IMR-90 (cell line): ENCODE data around the gene C1orf159. TPM values are rescaled to one million over a fixed set of nuclear protein-coding genes. Genes with fewer than 3 reads are reported as not detected.

Source experiments
- ATAC-seq: fragments of 200-7000 bp; cut with Tn5 transposase; 2 replicates; pipeline ENCODE4 v1.9.1; 2020; ENCODE audit warnings: low read depth, mild to moderate bottlenecking, moderate library complexity
- BruUV-seq: library from RNA; stranded (reverse); fragments of 400-500 nt; replicated peaks from 2 replicates; lab custom pipeline; 2021; lab: Mats Ljungman, UMichigan
- CTCF ChIA-PET: fragments of 300-600 bp; formaldehyde crosslinking; extraction: SDS; loops from one replicate; lab custom pipeline; 2021; ENCODE audit warnings: antibody characterized with exemption; lab: Yijun Ruan, JAX
- POLR2A ChIA-PET: fragments of 300-600 bp; sonication (Branson Sonifier 250); formaldehyde crosslinking; loops from one replicate; lab custom pipeline; 2022; ENCODE audit warnings: antibody characterized with exemption; ENCODE audit not compliant: unreplicated experiment; lab: Charles Lee
- DNase-seq: peaks from one replicate; pipeline ENCODE4 v3.0.0; 2013
- H2AFZ ChIP-seq: replicated peaks from 2 replicates; pipeline ENCODE3; 2013; ENCODE audit warnings: low read length, mild to moderate bottlenecking; ENCODE audit not compliant: poor library complexity
- H2AK5ac ChIP-seq: 2 replicates; pipeline ENCODE4 v1.6.1; 2013; ENCODE audit warnings: low read depth, low read length, inconsistent platforms
- H2AK9ac ChIP-seq: replicated peaks from 2 replicates; pipeline ENCODE3; 2013; ENCODE audit warnings: mild to moderate bottlenecking, low read depth, low read length, moderate library complexity; ENCODE audit not compliant: poor library complexity
- H2BK120ac ChIP-seq: 2 replicates; pipeline ENCODE4 v1.6.1; 2013; ENCODE audit warnings: low read depth, low read length, inconsistent platforms
- H2BK15ac ChIP-seq: 3 replicates; pipeline ENCODE4 v1.6.1; 2013; ENCODE audit warnings: low read depth, low read length, inconsistent platforms
- H2BK20ac ChIP-seq: 2 replicates; pipeline ENCODE4 v1.6.1; 2013; ENCODE audit warnings: low read depth, mild to moderate bottlenecking, inconsistent platforms, low read length, moderate library complexity
- H2BK5ac ChIP-seq: 2 replicates; pipeline ENCODE4 v1.6.1; 2013; ENCODE audit warnings: mild to moderate bottlenecking, low read depth, low read length, inconsistent platforms; ENCODE audit not compliant: poor library complexity, severe bottlenecking
- H3K14ac ChIP-seq: replicated peaks from 2 replicates; pipeline ENCODE4 v1.6.1; 2013; ENCODE audit warnings: low read depth, low read length, inconsistent platforms
- H3K18ac ChIP-seq: 2 replicates; pipeline ENCODE4 v1.6.1; 2013; ENCODE audit warnings: low read depth, low read length, control low read depth
- H3K23ac ChIP-seq: 2 replicates; pipeline ENCODE4 v1.6.1; 2013; ENCODE audit warnings: low read depth, low read length, inconsistent platforms
- H3K27ac ChIP-seq: 2 replicates; pipeline ENCODE4 v1.5.1; 2013; ENCODE audit warnings: mild to moderate bottlenecking, control low read depth, low read length; ENCODE audit not compliant: insufficient read depth
- H3K27me3 ChIP-seq: 2 replicates; pipeline ENCODE4 v1.6.1; 2013; ENCODE audit warnings: low read length; ENCODE audit not compliant: control insufficient read depth, insufficient read depth
- H3K36me3 ChIP-seq: 2 replicates; pipeline ENCODE4 v1.6.1; 2013; ENCODE audit warnings: low read length, mixed read lengths; ENCODE audit not compliant: control insufficient read depth, insufficient read depth
- H3K4ac ChIP-seq: 2 replicates; pipeline ENCODE4 v1.6.1; 2013; ENCODE audit warnings: low read depth, low read length, inconsistent platforms
- H3K4me1 ChIP-seq: 2 replicates; pipeline ENCODE4 v1.6.1; 2013; ENCODE audit warnings: low read length, mixed read lengths; ENCODE audit not compliant: control insufficient read depth, insufficient read depth
- H3K4me2 ChIP-seq: 2 replicates; pipeline ENCODE4 v1.6.1; 2013; ENCODE audit warnings: low read depth, mild to moderate bottlenecking, control low read depth, low read length, moderate library complexity
- H3K4me3 ChIP-seq: 2 replicates; pipeline ENCODE4 v1.5.1; 2013; ENCODE audit warnings: low read depth, mild to moderate bottlenecking, control low read depth, low read length, moderate library complexity; ENCODE audit not compliant: insufficient read depth
- H3K56ac ChIP-seq: 2 replicates; pipeline ENCODE4 v1.6.1; 2013; ENCODE audit warnings: low read length, inconsistent platforms; ENCODE audit not compliant: insufficient read depth; ENCODE audit errors: extremely low read depth
- H3K79me1 ChIP-seq, 2 experiments: 2 replicates each; pipeline ENCODE4 v1.6.1; 2013; ENCODE audit warnings: low read length in 2 of 2, inconsistent platforms in 1 of 2, low read depth in 1 of 2
- H3K9ac ChIP-seq: 2 replicates; pipeline ENCODE4 v1.6.1; 2013; ENCODE audit warnings: low read depth, low read length, control low read depth
- H3K9me1 ChIP-seq: 2 replicates; pipeline ENCODE4 v1.6.1; 2013; ENCODE audit warnings: low read length, inconsistent platforms; ENCODE audit not compliant: insufficient read depth
- H3K9me3 ChIP-seq: 2 replicates; pipeline ENCODE4 v1.6.1; 2013; ENCODE audit warnings: low read length; ENCODE audit not compliant: control insufficient read depth, insufficient read depth
- H4K20me1 ChIP-seq: 2 replicates; pipeline ENCODE4 v1.6.1; 2013; ENCODE audit warnings: low read length, inconsistent platforms; ENCODE audit not compliant: insufficient read depth
- H4K5ac ChIP-seq: 2 replicates; pipeline ENCODE4 v1.6.1; 2013; ENCODE audit warnings: mild to moderate bottlenecking, low read depth, low read length, control low read depth
- H4K8ac ChIP-seq, 2 experiments: 2 replicates each; pipeline ENCODE4 v1.6.1; 2013; ENCODE audit warnings: low read depth in 2 of 2, low read length in 2 of 2, control low read depth in 1 of 2, inconsistent platforms in 1 of 2
- H4K91ac ChIP-seq: 2 replicates; pipeline ENCODE4 v1.6.1; 2013; ENCODE audit warnings: low read depth, low read length, inconsistent platforms; ENCODE audit not compliant: insufficient read depth
- CEBPB ChIP-seq: IDR thresholded peaks from 2 replicates; pipeline ENCODE4 v1.6.1; 2012; ENCODE audit warnings: low read depth, low read length, improper control_type of control experiment
- ELK1 ChIP-seq: fragments of 150-350 bp; IDR thresholded peaks from 2 replicates; pipeline ENCODE4 v1.6.1; 2016; ENCODE audit warnings: low read depth, mild to moderate bottlenecking, low read length, moderate library complexity, borderline replicate concordance
- MAZ ChIP-seq: IDR thresholded peaks from 2 replicates; pipeline ENCODE4 v1.6.1; 2012; ENCODE audit warnings: low read depth, mild to moderate bottlenecking, low read length, improper control_type of control experiment, moderate library complexity, borderline replicate concordance
- MXI1 ChIP-seq: IDR thresholded peaks from 2 replicates; pipeline ENCODE4 v1.6.1; 2012; ENCODE audit warnings: low read depth, mild to moderate bottlenecking, low read length, moderate library complexity, borderline replicate concordance
- RAD21 ChIP-seq: IDR thresholded peaks from 2 replicates; pipeline ENCODE4 v1.6.1; 2012; ENCODE audit warnings: low read length, improper control_type of control experiment
- RFX5 ChIP-seq: IDR thresholded peaks from 2 replicates; pipeline ENCODE4 v1.8.0; 2012; ENCODE audit warnings: low read depth, mild to moderate bottlenecking, low read length, moderate library complexity
- WGBS, 2 experiments: methylation state at CpG; one replicate each; pipeline versions ENCODE4 v1.1.5 to v1.1.7; 2013; ENCODE audit warnings: missing lambda C conversion rate in 2 of 2; ENCODE audit not compliant: insufficient read length in 1 of 2; ENCODE audit errors: extremely low coverage in 2 of 2; 5-methylcytosine and 5-hydroxymethylcytosine counted together
- dilution Hi-C: fragments of 300-500 bp; cut with HindIII; formaldehyde crosslinking; loops from one replicate; pipeline ENCODE4 v1.14.3; 2018; ENCODE audit warnings: low sequenced_read_pairs; ENCODE audit not compliant: unreplicated experiment
- in situ Hi-C: fragments of 300-500 bp; cut with MboI; formaldehyde crosslinking; loops from 3 replicates; pipeline ENCODE4 v1.14.3; 2019; ENCODE audit warnings: low sequenced_read_pairs, inconsistent platforms, mixed read lengths
- intact Hi-C: fragments of 100-400 bp; cut with micrococcal nuclease; formaldehyde crosslinking; loops from 2 replicates; pipeline ENCODE4 v1.10.0; 2022
- polyA plus RNA-seq, 3 experiments: library from polyadenylated mRNA; depleted of rRNA; stranded (reverse); fragments of >200 nt; gene quantifications; 2 replicates each; pipeline ENCODE4 v1.2.3, GENCODE V29; 2012; ENCODE audit warnings: low replicate concordance in 1 of 3
- total RNA-seq: library from RNA; depleted of rRNA; stranded (reverse); fragments of >200 nt; gene quantifications from 2 replicates; pipeline ENCODE4 v1.2.3, GENCODE V29; 2012
- TF ChIP-seq, protein P1 (sequence below): fragments of 150-350 bp; IDR thresholded peaks from 2 replicates; pipeline ENCODE4 v1.6.1; 2017; ENCODE audit warnings: mild to moderate bottlenecking, antibody characterized with exemption, low read length, low read depth

Gene C1orf159
- total and polyA plus RNA-seq, 2 of the 4 experiments (the other 2 are of a cell fraction) = 2.9 to 12.6 TPM

DNA sequence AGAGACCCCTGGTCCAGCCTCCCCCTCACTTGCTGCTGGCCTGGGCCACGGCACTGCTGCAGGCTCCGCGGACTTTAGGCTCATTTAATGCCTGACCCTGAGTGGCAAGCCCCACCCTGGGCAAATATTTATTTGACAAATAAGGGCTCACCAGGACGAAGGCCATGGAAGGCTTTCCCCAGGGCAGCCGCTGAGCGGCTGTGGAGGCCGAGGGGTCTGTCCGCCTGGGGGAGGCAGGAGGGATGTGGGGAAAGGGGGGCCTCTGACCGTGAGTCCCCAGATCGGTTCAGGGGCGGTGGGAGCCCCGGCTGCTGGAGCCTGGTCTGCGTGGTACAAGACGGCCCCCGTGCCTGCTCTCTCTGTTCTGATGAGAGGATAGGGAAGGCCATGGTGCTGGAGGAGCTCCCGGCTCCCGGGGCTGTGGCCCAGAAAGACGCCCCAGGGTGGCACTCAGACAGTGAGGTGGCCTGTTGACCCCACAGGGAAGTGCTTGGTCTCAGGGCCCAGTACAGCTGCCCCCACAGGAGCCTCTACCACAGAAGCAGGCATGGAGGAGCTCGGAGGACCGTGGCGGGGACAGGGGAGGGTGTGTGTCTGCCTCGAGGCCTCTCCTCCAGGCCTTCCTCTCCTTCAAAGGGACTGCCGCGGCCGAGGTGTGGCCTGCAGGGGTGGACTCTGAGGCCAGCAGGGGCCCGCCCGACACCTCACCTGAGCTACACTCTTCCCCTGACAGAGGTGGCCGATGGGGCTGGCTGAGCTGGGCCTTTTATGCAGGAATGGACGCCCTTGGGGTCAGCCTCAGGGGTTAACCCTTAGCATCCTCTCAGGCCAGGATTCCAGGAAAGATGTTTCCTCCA lies 9.1 kb upstream of the C1orf159 start:
- H3K27ac ChIP-seq = no peak overlapping the region
- ATAC-seq (no peak), DNase-seq (no peak)
- no peaks in the 10 kb centered on the region for H3K4me1 ChIP-seq
- H4K91ac ChIP-seq = no peak overlapping the region
- no TSS peak for BruUV-seq
- H2BK120ac ChIP-seq = no peak overlapping the region
- no peak overlapping the region for H3K14ac ChIP-seq
- no peak overlapping the region for H2AK9ac ChIP-seq
- peaks cover 9% of the 10 kb centered on the region for H3K9me1 ChIP-seq
- H4K20me1 ChIP-seq = no peaks in the 10 kb centered on the region
- H2AK5ac ChIP-seq = no peak overlapping the region
- H3K4me2 ChIP-seq = no peak overlapping the region
- no peaks in the 10 kb centered on the region for H3K79me1 ChIP-seq
- WGBS, 2 experiments = 80% methylated on average over 7 of the region's 29 CpGs; no CpG with 5 or more reads in 1 of the 2 experiments
- H3K27me3 ChIP-seq = no peaks in the 10 kb centered on the region; the same call in 1 of the 2 replicates
- H2BK20ac ChIP-seq = no peak overlapping the region
- intact Hi-C loops = loop anchor here (5.0 kb wide), 1 partner anchor 182 kb away; the partner anchor contains the start of genes ACAP3 and PUSL1
- no peak overlapping the region for H3K9ac ChIP-seq
- no peak overlapping the region for H2BK15ac ChIP-seq
- H2BK5ac ChIP-seq = no peak overlapping the region
- no peak overlapping the region for H4K8ac ChIP-seq
- H3K56ac ChIP-seq = no peak overlapping the region
- dilution Hi-C loops = no loop called here
- H3K23ac ChIP-seq = no peak overlapping the region
- no peak overlapping the region for H3K4me3 ChIP-seq
- H4K5ac ChIP-seq = no peak overlapping the region
- no peak overlapping the region for H3K4ac ChIP-seq
- in situ Hi-C loops = no loop called here
- H3K9me3 ChIP-seq = 0 out of 2 replicates have a peak, but pooled peaks cover 3% of the 10 kb centered on the region
- ChIA-PET POLR2A (no interaction called here), CTCF (no interaction called here)
- no peaks in the 10 kb centered on the region for H3K36me3 ChIP-seq
- H3K18ac ChIP-seq = no peak overlapping the region
- no peak overlapping the region for H2AFZ ChIP-seq
- TF ChIP-seq RAD21 = no peak
- TF ChIP-seq MAZ = no peak
- no peak for TF ChIP-seq MXI1
- no peak for TF ChIP-seq CEBPB
- TF ChIP-seq, protein P1, sequence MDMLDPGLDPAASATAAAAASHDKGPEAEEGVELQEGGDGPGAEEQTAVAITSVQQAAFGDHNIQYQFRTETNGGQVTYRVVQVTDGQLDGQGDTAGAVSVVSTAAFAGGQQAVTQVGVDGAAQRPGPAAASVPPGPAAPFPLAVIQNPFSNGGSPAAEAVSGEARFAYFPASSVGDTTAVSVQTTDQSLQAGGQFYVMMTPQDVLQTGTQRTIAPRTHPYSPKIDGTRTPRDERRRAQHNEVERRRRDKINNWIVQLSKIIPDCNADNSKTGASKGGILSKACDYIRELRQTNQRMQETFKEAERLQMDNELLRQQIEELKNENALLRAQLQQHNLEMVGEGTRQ = no peak
- no peak for TF ChIP-seq RFX5
- TF ChIP-seq ELK1 = no peak
